H9 (cell line): ENCODE data around the gene TMEM220. TPM values are rescaled to one million over a fixed set of nuclear protein-coding genes. Genes with fewer than 3 reads are reported as not detected.

ENCODE experiments used
- DNase-seq: peaks from one replicate; pipeline ENCODE4 v3.0.0-alpha.2; 2017
- H2AFZ ChIP-seq: one replicate; pipeline ENCODE4 v1.6.1; 2013; ENCODE audit warnings: mild to moderate bottlenecking, low read length, control low read depth, moderate library complexity
- H2AK5ac ChIP-seq: 2 replicates; pipeline ENCODE4 v1.6.1; 2013; ENCODE audit warnings: low read length, control low read depth, mixed read lengths; ENCODE audit not compliant: insufficient read length
- H2BK120ac ChIP-seq: one replicate; pipeline ENCODE4 v1.6.1; 2013; ENCODE audit warnings: low read depth, mild to moderate bottlenecking, low read length, control low read depth, inconsistent platforms; ENCODE audit not compliant: poor library complexity, severe bottlenecking
- H2BK12ac ChIP-seq: 2 replicates; pipeline ENCODE4 v1.6.1; 2013; ENCODE audit warnings: low read length, control low read depth, mixed read lengths, low read depth; ENCODE audit not compliant: insufficient read length
- H2BK15ac ChIP-seq: 2 replicates; pipeline ENCODE4 v1.6.1; 2013; ENCODE audit warnings: low read depth, low read length, control low read depth
- H2BK20ac ChIP-seq: one replicate; pipeline ENCODE4 v1.6.1; 2013; ENCODE audit warnings: low read depth, mild to moderate bottlenecking, low read length, control low read depth, inconsistent platforms; ENCODE audit not compliant: poor library complexity, severe bottlenecking
- H2BK5ac ChIP-seq: 2 replicates; pipeline ENCODE4 v1.6.1; 2013; ENCODE audit warnings: low read length, control low read depth, mixed read lengths; ENCODE audit not compliant: insufficient read length
- H3K14ac ChIP-seq: 2 replicates; pipeline ENCODE4 v1.6.1; 2013; ENCODE audit warnings: low read length, control low read depth; ENCODE audit not compliant: insufficient read depth
- H3K18ac ChIP-seq: 2 replicates; pipeline ENCODE4 v1.6.1; 2013; ENCODE audit warnings: low read depth, mild to moderate bottlenecking, mixed read lengths, low read length, control low read depth; ENCODE audit not compliant: insufficient read length
- H3K23ac ChIP-seq: 2 replicates; pipeline ENCODE4 v1.6.1; 2013; ENCODE audit warnings: low read length, control low read depth, mixed read lengths, low read depth; ENCODE audit not compliant: insufficient read length
- H3K23me2 ChIP-seq: 2 replicates; pipeline ENCODE4 v1.6.1; 2013; ENCODE audit warnings: low read depth, mild to moderate bottlenecking, mixed read lengths, low read length, control low read depth; ENCODE audit not compliant: insufficient read length, poor library complexity, severe bottlenecking
- H3K27ac ChIP-seq: 2 replicates; pipeline ENCODE4 v1.5.1; 2013; ENCODE audit warnings: low read length, control low read depth, mixed read lengths, low read depth; ENCODE audit not compliant: insufficient read length
- H3K27me3 ChIP-seq: 2 replicates; pipeline ENCODE4 v1.6.1; 2013; ENCODE audit warnings: low read length, control low read depth, inconsistent platforms; ENCODE audit not compliant: insufficient read depth
- H3K4ac ChIP-seq: 2 replicates; pipeline ENCODE4 v1.6.1; 2013; ENCODE audit warnings: low read depth, mild to moderate bottlenecking, control low read depth, inconsistent platforms, low read length, moderate library complexity
- H3K4me1 ChIP-seq: 2 replicates; pipeline ENCODE4 v1.6.1; 2013; ENCODE audit warnings: low read length, control low read depth, inconsistent platforms; ENCODE audit not compliant: insufficient read depth
- H3K4me2 ChIP-seq: 2 replicates; pipeline ENCODE4 v1.6.1; 2013; ENCODE audit warnings: low read length, control low read depth, mixed read lengths; ENCODE audit not compliant: insufficient read length, insufficient read depth
- H3K56ac ChIP-seq: 2 replicates; pipeline ENCODE4 v1.6.1; 2013; ENCODE audit warnings: low read depth, mild to moderate bottlenecking, mixed read lengths, low read length, control low read depth; ENCODE audit not compliant: insufficient read length
- H3K79me1 ChIP-seq: 2 replicates; pipeline ENCODE4 v1.6.1; 2013; ENCODE audit warnings: low read depth, mild to moderate bottlenecking, moderate library complexity, low read length, control low read depth, inconsistent platforms; ENCODE audit not compliant: insufficient read depth, poor library complexity, severe bottlenecking
- H3K79me2 ChIP-seq: 2 replicates; pipeline ENCODE4 v1.6.1; 2013; ENCODE audit warnings: low read length, control low read depth, inconsistent platforms; ENCODE audit not compliant: insufficient read depth
- H3K9ac ChIP-seq: 2 replicates; pipeline ENCODE4 v1.6.1; 2013; ENCODE audit warnings: low read length, control low read depth, mixed read lengths; ENCODE audit not compliant: insufficient read length; ENCODE audit errors: extremely low read depth
- H3K9me3 ChIP-seq: one replicate; pipeline ENCODE4 v1.6.1; 2013; ENCODE audit warnings: low read depth, low read length, inconsistent platforms; ENCODE audit not compliant: control insufficient read depth
- H3T11ph ChIP-seq: one replicate; pipeline ENCODE4 v1.6.1; 2013; ENCODE audit warnings: mild to moderate bottlenecking, low read length, control low read depth, inconsistent platforms
- H4K20me1 ChIP-seq: one replicate; pipeline ENCODE4 v1.6.1; 2013; ENCODE audit not compliant: control insufficient read depth, insufficient read length, insufficient read depth
- H4K5ac ChIP-seq: 2 replicates; pipeline ENCODE4 v1.6.1; 2013; ENCODE audit warnings: low read depth, mild to moderate bottlenecking, mixed read lengths, low read length, control low read depth; ENCODE audit not compliant: insufficient read length
- H4K8ac ChIP-seq: replicated peaks from 2 replicates; pipeline ENCODE4 v1.6.1; 2013; ENCODE audit warnings: low read length, control low read depth, mixed read lengths, low read depth; ENCODE audit not compliant: insufficient read length
- H4K91ac ChIP-seq: 2 replicates; pipeline ENCODE4 v1.6.1; 2013; ENCODE audit warnings: low read depth, mild to moderate bottlenecking, moderate library complexity, mixed read lengths, low read length, control low read depth; ENCODE audit not compliant: insufficient read length
- H3K27ac Mint-ChIP-seq, 3 experiments: 2 replicates in 2 of 3; 3 replicates in 1 of 3; pipeline ENCODE4 v1.8.0; 2020 to 2021; ENCODE audit warnings: mixed read lengths in 3 of 3, mild to moderate bottlenecking in 1 of 3, moderate library complexity in 1 of 3
- H3K27me3 Mint-ChIP-seq: 2 replicates; pipeline ENCODE4 v1.8.0; 2021; ENCODE audit warnings: low read depth, mild to moderate bottlenecking, moderate library complexity, mixed read lengths
- H3K36me3 Mint-ChIP-seq, 3 experiments: 2 replicates in 2 of 3; 3 replicates in 1 of 3; pipeline ENCODE4 v1.8.0; 2020 to 2021; ENCODE audit warnings: low read depth in 3 of 3, mixed read lengths in 3 of 3; ENCODE audit not compliant: insufficient read depth in 1 of 3
- H3K4me1 Mint-ChIP-seq, 2 experiments: 2 replicates each; pipeline ENCODE4 v1.8.0; 2020; ENCODE audit warnings: mixed read lengths in 2 of 2
- H3K4me3 Mint-ChIP-seq, 2 experiments: 2 replicates in 1 of 2; 3 replicates in 1 of 2; pipeline ENCODE4 v1.8.0; 2020 to 2021; ENCODE audit warnings: mild to moderate bottlenecking in 2 of 2, mixed read lengths in 2 of 2, moderate library complexity in 1 of 2
- H3K9me3 Mint-ChIP-seq, 2 experiments: 2 replicates in 1 of 2; 3 replicates in 1 of 2; pipeline ENCODE4 v1.8.0; 2020; ENCODE audit warnings: mild to moderate bottlenecking in 2 of 2, mixed read lengths in 2 of 2, moderate library complexity in 1 of 2
- WGBS: extraction: QIAGEN DNeasy Blood & Tissue Kit; methylation state at CpG from one replicate; pipeline ENCODE4 v1.1.7; 2013; ENCODE audit warnings: missing lambda C conversion rate, low lambda C conversion rate, mixed read lengths; ENCODE audit not compliant: insufficient read length; ENCODE audit errors: extremely low coverage; 5-methylcytosine and 5-hydroxymethylcytosine counted together
- total RNA-seq: library from RNA; stranded (reverse); gene quantifications from 2 replicates; pipeline ENCODE4 v1.2.1, GENCODE V29; 2021
- TF ChIP-seq, protein P1 (sequence below): fragments of 200-600 bp; sonication (generic); conservative IDR thresholded peaks from 3 replicates; pipeline ENCODE4 v1.8.0; 2021; ENCODE audit warnings: antibody characterized with exemption, mild to moderate bottlenecking

The TMEM220 gene
- total RNA-seq, 1 experiment from 2014 or later = 6.1 TPM

DNA sequence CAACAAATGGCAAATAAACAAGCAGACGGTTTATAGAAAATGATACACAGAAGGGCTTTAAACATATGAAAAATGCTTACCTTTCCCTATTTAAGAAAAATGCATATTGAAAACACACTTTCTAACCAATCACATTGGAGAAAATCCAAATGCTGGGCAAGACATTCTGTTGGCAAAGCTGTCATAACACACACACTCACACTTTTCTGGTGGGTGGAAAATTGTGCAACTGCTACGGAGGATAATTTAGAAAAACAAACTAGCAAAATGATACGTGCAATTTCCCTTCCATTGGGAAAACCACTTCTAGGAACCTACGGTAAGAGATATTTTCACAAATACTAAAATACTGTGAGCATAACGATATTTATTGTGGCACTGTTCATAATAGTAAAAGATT lies 62.9 kb downstream of the TMEM220 start:
- H3K23ac ChIP-seq = no peak overlapping the region
- H4K8ac ChIP-seq = no peak overlapping the region
- no peak for DNase-seq
- H3K27me3 Mint-ChIP-seq = no peaks in the 10 kb centered on the region
- no peak overlapping the region for H2BK15ac ChIP-seq
- no peak overlapping the region for H3K27ac ChIP-seq
- H3K4me1 ChIP-seq = no peaks in the 10 kb centered on the region
- H3K79me1 ChIP-seq = no peaks in the 10 kb centered on the region
- no peaks in the 10 kb centered on the region for H3K9me3 ChIP-seq
- H3K4ac ChIP-seq = no peak overlapping the region
- H4K5ac ChIP-seq = no peak overlapping the region
- no peak overlapping the region for H2BK5ac ChIP-seq
- no peak overlapping the region for H2BK20ac ChIP-seq
- H2AFZ ChIP-seq = no peak overlapping the region
- no peak overlapping the region for H3K9ac ChIP-seq
- H2AK5ac ChIP-seq = no peak overlapping the region
- no peak overlapping the region for H3K18ac ChIP-seq
- no peak overlapping the region for H2BK120ac ChIP-seq
- H3K4me1 Mint-ChIP-seq = no peaks in the 10 kb centered on the region
- no peak overlapping the region for H3K56ac ChIP-seq
- H3K9me3 Mint-ChIP-seq = no peaks in the 10 kb centered on the region
- no peak overlapping the region for H3K4me2 ChIP-seq
- H3K27ac Mint-ChIP-seq = no peak overlapping the region; a peak in 1 of 7 replicates
- no peak overlapping the region for H3T11ph ChIP-seq
- no peak overlapping the region for H3K4me3 Mint-ChIP-seq
- H3K36me3 Mint-ChIP-seq = no peaks in the 10 kb centered on the region; a peak in 1 of 7 replicates
- no peaks in the 10 kb centered on the region for H3K23me2 ChIP-seq
- no peak overlapping the region for H3K14ac ChIP-seq
- TF ChIP-seq, protein P1, sequence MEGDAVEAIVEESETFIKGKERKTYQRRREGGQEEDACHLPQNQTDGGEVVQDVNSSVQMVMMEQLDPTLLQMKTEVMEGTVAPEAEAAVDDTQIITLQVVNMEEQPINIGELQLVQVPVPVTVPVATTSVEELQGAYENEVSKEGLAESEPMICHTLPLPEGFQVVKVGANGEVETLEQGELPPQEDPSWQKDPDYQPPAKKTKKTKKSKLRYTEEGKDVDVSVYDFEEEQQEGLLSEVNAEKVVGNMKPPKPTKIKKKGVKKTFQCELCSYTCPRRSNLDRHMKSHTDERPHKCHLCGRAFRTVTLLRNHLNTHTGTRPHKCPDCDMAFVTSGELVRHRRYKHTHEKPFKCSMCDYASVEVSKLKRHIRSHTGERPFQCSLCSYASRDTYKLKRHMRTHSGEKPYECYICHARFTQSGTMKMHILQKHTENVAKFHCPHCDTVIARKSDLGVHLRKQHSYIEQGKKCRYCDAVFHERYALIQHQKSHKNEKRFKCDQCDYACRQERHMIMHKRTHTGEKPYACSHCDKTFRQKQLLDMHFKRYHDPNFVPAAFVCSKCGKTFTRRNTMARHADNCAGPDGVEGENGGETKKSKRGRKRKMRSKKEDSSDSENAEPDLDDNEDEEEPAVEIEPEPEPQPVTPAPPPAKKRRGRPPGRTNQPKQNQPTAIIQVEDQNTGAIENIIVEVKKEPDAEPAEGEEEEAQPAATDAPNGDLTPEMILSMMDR = no peak
- H3K27me3 ChIP-seq = no peaks in the 10 kb centered on the region
- H4K20me1 ChIP-seq = no peaks in the 10 kb centered on the region
- no peak overlapping the region for H2BK12ac ChIP-seq
- no peaks in the 10 kb centered on the region for H3K79me2 ChIP-seq
- no peak overlapping the region for H4K91ac ChIP-seq
- no CpG with 5 or more reads among the region's 5 CpGs for WGBS
